Measurements from ENCODE around the gene CASP2.

CASP2 gene

DNA sequence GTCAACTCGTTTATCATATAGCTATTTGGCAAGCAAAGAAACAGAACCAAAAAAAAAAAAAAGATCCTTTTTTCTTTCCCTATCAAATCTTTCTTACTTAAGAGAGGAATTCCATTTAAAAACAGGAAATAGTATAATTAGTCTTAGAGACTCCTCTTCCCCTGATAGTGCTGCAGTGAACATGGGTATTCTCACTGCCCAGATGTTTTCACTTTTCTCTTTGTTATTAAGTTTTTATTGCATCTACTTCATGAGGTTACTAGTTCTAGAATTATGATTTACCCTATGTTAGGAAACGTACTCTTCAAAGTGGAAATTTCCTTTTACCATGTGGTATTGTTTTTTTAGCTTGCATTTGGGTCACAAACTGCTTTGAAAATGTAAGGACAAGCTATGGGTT, 8.5 kb downstream of the CASP2 start:
- DNase-seq (ENCODE audit: low spot score), result no peak

DNA sequence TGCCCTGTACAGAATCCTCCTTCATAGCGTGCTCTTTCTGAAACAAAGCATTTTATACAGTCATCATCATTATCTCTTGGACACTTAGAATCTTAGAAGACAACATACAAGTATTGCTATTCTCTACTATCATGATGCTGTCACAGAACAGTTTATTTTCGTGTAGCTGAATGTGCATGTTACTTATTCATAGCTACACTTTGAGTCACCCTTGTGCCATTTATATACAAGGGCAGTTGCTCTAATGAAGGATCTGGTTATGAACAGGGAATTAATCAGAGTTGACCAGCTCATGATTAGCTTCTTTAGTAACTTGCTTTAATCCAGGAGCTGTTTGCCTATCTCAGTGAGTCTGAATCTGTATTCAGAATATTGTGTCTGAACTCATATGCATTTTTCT, 11.2 kb downstream of the CASP2 start:
- DNase-seq (ENCODE audit: low spot score), result peak; percentile 27

DNA sequence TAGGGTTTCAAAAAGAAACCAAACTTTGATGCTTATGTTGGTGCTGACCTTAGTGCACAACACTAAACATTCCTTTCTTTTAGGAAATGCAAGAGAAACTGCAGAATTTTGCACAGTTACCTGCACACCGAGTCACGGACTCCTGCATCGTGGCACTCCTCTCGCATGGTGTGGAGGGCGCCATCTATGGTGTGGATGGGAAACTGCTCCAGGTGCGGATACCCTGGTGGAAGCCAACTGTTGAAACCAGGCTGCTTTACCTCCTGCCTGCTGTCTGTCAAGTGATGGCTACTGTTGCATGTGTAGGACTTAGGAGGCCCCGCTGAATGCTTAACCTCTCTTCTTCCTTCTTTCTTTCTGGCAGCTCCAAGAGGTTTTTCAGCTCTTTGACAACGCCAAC, 11.7 kb downstream of the CASP2 start:
- DNase-seq (ENCODE audit: low spot score), result no peak

DNA sequence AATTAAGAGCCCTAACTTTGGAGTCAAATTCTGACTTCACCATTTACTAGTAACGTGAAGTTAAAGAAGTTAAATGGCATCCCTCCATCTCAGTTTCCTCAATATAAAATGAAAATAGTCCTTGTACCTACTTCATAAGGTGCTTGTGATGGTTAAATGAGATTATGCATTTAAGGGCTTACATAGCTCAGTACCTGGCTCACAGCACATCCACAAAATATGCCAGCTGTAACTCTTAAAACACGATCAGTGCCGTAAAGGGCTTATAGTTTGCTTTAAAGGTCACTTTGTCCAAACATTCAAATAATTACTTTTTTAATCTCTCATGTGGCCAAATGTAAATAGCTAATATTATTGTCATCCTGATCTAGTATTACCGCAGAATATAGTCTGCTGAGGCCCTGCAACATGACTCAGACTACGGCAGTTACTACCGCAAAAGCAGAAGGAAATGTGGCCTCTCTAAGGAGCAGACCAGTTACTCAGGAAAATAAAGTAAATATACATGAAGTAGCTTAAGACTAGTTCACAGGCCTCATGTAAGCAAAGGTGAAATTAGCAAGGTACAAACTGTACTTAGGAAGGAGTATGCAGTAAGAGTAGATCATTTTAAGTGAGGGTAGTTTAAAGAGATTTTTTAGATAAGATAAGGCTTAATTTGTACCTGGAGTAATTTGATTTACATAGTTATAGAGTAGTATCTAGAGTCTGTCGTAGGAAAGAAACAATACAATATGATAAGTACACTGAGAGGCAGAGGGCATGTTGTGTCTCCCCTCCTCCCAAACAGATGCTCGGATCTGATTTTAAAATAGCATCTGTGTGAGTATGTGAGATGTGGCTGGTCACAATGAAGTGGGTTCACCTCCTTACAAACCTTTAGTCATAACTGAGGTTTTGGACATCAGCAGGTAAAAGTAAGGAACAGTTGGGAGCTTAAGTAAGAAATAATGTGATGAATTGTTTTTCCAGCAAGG, 13.1 kb downstream of the CASP2 start:
- no peak for DNase-seq (ENCODE audit: low spot score)

DNA sequence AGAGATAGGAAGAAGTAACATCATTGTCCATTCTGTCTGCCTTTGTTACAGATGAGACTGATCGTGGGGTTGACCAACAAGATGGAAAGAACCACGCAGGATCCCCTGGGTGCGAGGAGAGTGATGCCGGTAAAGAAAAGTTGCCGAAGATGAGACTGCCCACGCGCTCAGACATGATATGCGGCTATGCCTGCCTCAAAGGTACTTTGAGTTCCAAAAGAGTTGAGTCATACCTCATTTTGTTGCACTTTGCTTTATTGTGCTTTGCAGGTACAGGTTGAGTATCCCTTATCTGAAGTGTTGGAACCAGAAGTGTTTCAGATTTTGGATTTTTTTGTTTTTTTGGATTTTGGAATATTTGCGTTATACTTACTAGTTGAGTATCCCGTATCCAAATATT, 15.6 kb downstream of the CASP2 start:
- DNase-seq (ENCODE audit: low spot score), result no peak

DNA sequence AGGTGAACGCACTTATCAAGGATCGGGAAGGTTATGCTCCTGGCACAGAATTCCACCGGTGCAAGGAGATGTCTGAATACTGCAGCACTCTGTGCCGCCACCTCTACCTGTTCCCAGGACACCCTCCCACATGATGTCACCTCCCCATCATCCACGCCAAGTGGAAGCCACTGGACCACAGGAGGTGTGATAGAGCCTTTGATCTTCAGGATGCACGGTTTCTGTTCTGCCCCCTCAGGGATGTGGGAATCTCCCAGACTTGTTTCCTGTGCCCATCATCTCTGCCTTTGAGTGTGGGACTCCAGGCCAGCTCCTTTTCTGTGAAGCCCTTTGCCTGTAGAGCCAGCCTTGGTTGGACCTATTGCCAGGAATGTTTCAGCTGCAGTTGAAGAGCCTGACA, 16.8 kb downstream of the CASP2 start:
- no peak for DNase-seq (ENCODE audit: low spot score)

DNA sequence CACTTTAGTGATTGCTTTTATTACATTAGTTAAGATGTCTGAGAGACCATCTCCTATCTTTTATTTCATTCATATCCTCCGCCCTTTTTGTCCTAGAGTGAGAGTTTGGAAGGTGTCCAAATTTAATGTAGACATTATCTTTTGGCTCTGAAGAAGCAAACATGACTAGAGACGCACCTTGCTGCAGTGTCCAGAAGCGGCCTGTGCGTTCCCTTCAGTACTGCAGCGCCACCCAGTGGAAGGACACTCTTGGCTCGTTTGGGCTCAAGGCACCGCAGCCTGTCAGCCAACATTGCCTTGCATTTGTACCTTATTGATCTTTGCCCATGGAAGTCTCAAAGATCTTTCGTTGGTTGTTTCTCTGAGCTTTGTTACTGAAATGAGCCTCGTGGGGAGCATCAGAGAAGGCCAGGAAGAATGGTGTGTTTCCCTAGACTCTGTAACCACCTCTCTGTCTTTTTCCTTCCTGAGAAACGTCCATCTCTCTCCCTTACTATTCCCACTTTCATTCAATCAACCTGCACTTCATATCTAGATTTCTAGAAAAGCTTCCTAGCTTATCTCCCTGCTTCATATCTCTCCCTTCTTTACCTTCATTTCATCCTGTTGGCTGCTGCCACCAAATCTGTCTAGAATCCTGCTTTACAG, 17.4 kb downstream of the CASP2 start:
- DNase-seq (ENCODE audit: low spot score), result peak; percentile 43

DNA sequence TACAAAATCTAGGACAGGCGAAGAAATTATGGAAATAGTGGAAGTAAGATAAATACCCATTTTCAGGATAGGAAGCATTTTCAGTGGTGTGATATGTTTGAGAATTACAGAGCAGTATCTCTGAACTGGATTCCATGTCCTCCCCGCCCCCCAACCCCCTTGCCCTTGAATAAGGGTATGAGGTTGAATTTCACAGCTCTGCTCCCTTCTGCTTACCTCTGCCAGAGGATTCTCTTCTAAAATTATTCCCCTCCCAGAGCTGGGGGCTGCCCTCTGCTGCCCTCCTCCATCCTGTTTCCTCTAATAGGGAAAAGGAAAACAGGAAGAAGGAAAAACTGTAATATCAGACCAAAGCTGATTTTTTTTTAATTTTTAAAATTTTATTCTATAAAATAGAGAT, 20.5 kb downstream of the CASP2 start:
- no peak for DNase-seq (ENCODE audit: low spot score)

DNA sequence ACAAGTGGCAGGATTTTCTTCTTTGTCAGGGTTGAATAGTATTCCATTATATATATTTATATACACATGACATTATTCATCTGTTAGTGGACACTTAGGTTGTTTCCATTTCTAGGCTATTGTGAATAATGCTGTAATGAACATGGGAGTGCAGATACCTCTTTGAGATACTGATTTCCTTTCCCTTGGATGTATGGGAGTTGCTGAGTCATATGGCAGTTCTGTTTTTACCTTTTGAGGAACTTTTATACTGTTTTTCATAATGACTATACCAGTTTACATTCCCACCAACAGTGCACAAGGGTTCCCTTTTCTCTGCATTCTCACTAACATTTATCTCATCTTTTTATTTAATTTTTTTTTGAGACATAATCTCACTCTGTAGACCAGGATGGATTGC, 26.0 kb downstream of the CASP2 start:
- DNase-seq (ENCODE audit: low spot score), result no peak

DNA sequence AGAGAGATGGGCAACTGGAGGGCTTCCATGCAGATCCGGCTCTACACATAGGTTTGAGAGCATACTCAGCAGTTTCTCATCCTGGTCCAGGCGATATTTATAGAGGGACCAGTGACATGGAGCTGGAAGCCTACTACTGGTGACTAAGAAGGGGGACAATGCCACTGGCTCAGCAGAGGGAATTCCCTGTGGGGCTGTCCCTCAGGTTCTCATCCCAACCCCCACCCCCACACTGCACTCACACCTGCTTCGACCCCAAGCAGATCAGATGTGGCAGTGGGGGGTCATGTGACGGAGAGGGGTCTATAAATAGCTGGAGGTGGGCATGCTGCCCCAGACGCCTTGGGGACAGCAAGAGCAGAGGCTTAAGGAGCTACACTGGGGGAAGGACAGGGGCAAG, 27.6 kb downstream of the CASP2 start, which contains the start of gene CLCN1:
CLCN1 (plus strand) TSS at position 336 of the 400 bp plus-strand sequence. CDS start 102 bp downstream, outside the sequence.
- DNase-seq (ENCODE audit: low spot score), result no peak

DNA sequence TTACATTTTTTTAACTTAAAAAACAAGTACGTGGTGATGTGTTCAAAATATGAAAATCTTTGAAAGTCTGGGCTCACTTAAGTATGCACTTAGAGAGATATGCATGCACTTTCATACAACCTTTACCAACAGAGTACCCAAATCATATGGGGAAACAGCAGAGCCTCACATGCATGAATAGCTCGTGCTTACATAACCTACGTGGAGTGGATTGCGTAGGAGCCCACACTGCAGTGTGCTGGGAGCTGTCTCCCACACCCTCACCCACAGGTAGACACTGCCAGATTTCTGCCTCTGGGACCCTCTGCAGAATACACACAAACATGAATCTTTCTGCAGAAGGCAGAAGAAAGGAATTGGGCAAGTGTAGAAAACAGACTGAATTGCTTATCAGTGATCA, 28.3 kb downstream of the CASP2 start:
- DNase-seq (ENCODE audit: low spot score), result no peak

DNA sequence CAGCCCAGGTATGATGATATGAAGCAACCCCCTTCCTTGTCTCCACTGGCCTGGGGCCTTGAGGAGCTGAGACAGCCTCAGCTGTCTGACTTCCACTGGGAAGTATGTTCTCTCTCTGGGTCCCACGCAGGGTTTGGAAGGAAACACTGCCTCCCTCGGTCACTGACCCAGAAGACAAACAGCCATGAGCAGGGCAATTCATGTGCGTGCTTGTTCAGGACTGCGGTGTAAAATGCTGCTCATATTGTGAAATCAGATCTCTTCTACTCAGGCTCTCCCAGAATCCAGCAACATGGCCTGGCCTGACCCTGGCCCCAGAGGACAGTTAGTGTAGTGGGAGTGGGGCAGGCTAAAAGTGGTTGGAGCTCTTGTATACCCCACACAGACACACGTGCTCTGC, 30.5 kb downstream of the CASP2 start:
- peak; percentile 25 for DNase-seq (ENCODE audit: low spot score)

DNA sequence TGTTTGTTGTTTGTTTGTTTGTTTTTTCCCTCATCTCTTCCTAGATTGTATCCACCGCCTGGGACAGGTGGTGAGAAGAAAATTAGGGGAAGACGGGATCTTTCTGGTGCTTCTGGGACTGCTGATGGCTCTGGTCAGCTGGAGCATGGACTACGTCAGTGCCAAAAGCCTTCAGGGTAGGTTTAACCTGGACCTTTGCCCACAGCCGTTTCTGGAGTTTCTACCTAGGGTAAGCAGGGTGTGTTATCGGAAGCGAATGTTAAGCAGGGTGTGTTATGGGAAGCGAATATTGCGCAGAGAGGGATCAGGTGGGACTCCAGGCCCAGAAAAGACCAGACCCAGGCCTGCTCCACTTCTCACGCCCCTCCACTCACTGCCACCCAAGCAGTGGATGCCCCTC, 32.5 kb downstream of the CASP2 start:
- DNase-seq (ENCODE audit: low spot score), result no peak

DNA sequence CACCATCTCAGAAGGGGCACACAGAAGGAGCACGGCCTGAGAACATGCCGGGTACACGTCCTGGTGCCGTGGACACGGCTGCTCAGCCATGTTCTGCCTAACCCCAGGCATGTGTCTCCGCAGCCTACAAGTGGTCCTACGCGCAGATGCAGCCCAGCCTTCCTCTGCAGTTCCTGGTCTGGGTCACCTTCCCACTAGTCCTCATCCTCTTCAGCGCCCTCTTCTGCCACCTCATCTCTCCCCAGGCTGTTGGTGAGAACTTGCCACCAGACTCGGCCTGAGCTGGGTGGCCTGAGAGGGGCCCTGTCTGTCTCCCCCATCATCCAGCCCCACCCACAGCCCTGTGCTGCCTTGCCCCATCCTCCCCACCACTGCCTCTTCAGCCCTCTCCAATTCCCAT, 33.1 kb downstream of the CASP2 start:
- no peak for DNase-seq (ENCODE audit: low spot score)

DNA sequence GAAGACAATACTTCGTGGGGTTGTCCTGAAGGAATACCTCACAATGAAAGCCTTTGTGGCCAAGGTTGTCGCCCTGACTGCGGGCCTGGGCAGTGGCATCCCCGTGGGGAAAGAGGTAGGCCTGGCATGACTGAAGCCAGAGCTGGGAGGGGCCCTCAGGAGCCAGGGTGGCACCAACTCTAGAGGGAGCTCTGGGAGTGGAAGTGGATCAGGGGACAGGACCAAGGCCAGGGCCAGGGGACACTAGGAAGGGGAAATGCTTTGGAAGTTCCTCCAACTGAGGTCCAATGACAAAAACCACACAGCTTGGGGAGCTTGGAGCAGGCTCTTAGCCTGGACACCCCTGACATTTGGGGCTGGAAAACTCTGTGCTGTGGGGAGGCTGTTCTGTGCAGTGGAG, 33.6 kb downstream of the CASP2 start:
- DNase-seq (ENCODE audit: low spot score), result no peak

DNA sequence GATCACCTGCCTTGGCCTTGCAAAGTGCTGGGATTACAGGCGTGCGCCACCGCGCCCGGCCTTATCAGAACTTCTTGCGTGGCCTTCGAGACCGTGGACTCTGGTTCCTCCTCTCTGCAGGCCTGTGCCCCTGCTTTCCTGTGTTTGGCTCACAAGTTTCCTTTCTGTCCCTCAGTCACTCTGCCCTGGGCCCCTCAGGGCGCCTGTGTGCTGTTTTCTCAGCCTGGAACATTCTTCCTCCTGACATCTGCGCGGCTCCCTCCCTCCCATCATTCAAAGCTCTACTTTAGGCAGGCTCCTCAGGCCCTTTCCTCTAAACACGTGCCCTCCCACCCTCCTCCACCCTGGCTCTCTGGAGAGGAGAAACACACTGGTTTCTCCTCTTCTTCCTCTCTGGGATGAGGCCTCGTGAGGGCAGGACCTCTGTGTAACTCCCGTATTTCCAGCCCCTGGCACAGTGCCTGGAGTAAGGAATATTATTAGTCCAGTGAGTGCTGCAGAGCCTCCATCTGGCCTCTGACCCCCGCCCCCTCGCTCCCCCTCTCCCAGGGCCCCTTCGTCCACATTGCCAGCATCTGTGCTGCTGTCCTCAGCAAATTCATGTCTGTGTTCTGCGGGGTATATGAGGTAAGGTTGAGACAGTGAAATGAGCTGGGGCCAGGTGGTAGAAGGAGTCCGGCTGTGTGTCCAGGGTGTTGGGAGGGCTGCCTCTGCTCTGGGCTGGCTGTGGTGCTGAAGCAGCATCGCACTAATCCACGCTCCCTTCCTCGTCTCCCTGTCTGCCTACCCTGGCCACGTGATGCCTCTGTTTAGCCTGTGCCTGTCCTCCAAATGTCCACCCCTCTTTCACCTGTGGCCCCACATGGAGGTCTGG, 34.8 kb downstream of the CASP2 start:
- no peak for DNase-seq (ENCODE audit: low spot score)

DNA sequence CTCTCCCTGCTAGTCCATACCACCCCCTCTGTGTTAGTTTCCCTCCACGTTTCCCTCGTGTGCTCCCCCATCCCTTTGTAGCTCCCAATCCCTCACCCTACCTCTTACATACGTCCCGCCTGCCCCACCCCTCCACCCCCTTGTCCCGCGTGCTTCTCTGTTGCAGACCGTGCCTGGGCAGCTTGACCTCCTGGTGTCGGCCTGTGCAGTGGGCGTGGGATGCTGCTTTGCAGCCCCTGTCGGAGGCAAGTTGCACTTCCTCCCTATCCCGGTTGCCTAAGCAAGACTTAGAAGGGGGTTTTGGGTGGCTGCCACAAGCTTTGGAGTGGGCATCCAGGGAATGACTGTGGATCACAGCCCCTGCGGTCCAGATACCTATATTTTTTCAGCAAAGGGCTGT, 35.5 kb downstream of the CASP2 start:
- no peak for DNase-seq (ENCODE audit: low spot score)

DNA sequence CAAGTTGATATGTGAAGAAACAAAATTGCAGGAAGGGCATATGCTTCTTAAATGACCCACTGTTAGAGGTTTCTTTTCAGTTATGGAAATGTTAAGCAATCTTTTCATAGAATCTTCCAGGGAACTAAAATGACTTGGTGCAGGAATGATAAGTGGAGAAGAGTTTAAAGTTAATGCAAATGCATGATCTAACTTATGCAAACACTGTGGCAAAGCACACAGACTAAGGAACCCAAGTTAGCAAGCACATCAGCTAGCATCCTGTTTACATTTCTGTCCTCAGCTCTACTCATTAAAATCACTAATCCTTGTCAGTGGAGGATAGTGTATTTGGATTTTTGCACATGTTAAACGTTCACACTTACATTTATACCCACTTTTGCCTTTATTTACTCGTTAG, 37.1 kb downstream of the CASP2 start:
- no peak for DNase-seq (ENCODE audit: low spot score)

DNA sequence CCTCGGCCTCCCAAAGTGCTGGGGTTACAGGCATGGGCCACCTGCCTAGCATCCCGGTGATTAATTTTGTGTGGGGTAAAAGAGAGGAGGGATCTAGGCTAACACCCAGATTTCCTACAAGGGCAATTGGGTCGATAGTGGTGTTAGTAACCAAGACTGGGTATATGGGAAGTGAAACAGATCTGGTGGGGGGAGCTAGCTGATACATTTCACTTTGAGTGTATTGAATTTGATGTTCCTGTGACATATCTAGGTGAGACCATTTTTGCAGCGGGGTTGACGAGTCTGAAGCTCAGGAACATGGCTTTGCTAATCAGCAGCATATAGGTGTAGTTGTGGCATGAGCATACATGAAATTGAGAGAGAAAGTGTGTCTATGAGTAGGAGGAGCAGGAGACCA, 39.8 kb downstream of the CASP2 start:
- DNase-seq (ENCODE audit: low spot score), result no peak

DNA sequence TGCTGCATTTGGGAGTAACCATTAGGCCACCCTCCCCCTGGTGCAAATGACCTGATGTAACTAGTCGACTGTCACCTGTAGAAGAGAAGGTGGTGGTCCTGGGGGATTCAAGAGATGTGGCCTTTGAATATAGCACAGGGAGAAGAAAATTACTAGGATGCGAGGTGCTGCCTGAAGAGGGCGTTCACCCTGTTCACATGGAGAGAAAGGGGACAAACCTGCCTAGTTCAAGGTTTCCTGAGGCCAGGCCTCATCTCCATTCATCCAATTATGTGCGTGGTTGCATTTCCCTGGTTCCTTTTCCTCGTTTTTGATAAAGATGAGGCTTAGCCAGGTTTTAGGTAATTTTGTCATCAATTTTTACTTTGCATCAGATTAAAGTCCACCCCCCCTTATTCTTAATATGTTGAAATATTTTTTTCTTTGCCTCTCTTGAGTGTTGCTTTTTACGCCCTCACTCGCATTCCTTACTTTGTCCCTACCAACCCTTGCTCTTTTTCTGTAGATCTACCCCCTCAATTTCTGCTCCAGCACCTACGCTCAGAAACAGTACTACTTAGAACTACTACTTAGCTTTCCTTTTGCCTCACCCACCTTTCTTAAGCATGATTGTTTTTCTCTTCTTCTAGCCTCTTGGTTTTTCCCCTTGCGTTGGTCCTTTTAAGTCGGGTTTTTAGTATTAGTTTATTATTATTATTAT, 41.5 kb downstream of the CASP2 start:
- DNase-seq (ENCODE audit: low spot score), result no peak

DNA sequence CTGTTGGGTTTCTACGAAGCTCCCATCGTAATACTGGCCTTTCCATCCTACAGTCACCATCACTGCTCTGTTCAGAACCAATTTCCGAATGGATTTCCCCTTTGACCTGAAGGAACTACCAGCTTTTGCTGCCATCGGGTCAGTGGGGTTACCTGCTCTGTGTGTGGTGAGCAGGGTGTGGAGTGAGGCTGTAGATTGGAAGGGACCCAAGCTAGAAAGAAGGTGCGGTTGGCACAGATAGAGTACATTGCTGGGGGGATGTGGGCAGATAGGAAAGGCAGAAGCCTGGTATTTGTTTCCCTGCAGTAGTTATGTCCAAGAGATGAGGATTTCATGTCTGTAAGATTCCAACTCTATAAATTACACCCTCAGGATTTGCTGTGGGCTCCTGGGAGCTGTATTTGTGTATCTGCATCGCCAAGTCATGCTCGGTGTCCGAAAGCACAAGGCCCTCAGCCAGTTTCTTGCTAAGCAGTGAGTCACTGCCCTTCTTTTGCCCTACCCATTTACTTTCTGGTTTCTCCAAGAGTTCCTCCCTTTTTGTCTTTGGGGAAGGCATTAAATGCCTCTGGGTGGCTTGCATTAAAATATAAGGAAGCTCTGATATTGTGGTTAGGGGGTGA, 43.1 kb downstream of the CASP2 start:
- DNase-seq (ENCODE audit: low spot score), result peak; percentile 97

All from AG08395 (cell line).